ENCODE measurements around the gene ITGAV. TPM values are rescaled to one million over a fixed set of nuclear protein-coding genes. Genes with fewer than 3 reads are reported as not detected.

ITGAV gene
- total and polyA plus RNA-seq, 2 donors (not counting 3 experiments of a cell fraction or from before 2014, with no cell fraction given) = 61.8 to 131 TPM

- Histone ChIP-seq H4K20me1 (replicated peaks; ENCODE audit: control insufficient read depth, extremely low read depth, insufficient read depth, low read length) (peaks cover 3% of the 10 kb centered on the region), H3K4me3 (replicated peaks in 1 of 3; ENCODE audit: insufficient read depth in 1 of 3, low read depth in 1 of 3, low read length in 3 of 3) (no peak overlapping the region), H2AFZ (ENCODE audit: low read depth, low read length) (no peak overlapping the region), H3K4me1 (ENCODE audit: control insufficient read depth, extremely low read depth, insufficient read depth, low read length) (no peaks in the 10 kb centered on the region), H3K4me2 (ENCODE audit: insufficient read depth, low read length) (no peak overlapping the region), H3K36me3 (ENCODE audit: control insufficient read depth in 2 of 2, extremely low read depth in 1 of 2, insufficient read depth in 2 of 2, low read length in 2 of 2) (peaks cover 3 to 4% of the 10 kb centered on the region in 2 experiments), H3K27me3 (ENCODE audit: control insufficient read depth in 2 of 2, insufficient read depth in 2 of 2, low read length in 2 of 2) (no peaks in the 10 kb centered on the region), H3K9me1 (replicated peaks; ENCODE audit: control insufficient read depth, extremely low read depth, insufficient read depth, low read length) (no peaks in the 10 kb centered on the region), H3K79me2 (ENCODE audit: control insufficient read depth, insufficient read depth, low read length) (peaks cover 54% of the 10 kb centered on the region), H3K9me3 (replicated peaks; ENCODE audit: control insufficient read depth, insufficient read depth, low read length) (no peaks in the 10 kb centered on the region), H3K9ac (replicated peaks; ENCODE audit: extremely low read depth, insufficient read depth, low read length) (no peak overlapping the region), H3K27ac (ENCODE audit: insufficient read depth, low read depth, low read length) (no peak overlapping the region)
- POLR2A ChIA-PET = no interaction called here
- intact Hi-C loops (cut with micrococcal nuclease) (loop anchor here (5.0 kb wide), 1 partner anchor 1220 kb away; no protein-coding TSS in a partner anchor), dilution Hi-C loops (cut with MboI; ENCODE audit: extremely low pct_ligation_motif_present, low sequenced_read_pairs) (no loop called here)
- DNase-seq (ENCODE audit: low read depth, low spot score) = no peak
- TF ChIP-seq JUN (IDR thresholded peaks at IDR 0.05; ENCODE audit: borderline replicate concordance, insufficient read depth, insufficient read length, low read depth) = no peak
- TF ChIP-seq CTCF (IDR thresholded peaks at IDR 0.05; ENCODE audit: extremely low read depth in 1 of 2, insufficient read depth in 1 of 2, low read depth in 1 of 2, low read length in 2 of 2) = no peak
- no peak for TF ChIP-seq POLR2A (IDR thresholded peaks at IDR 0.05; ENCODE audit: low read depth, low read length)
- no peak for TF ChIP-seq FOS (IDR thresholded peaks at IDR 0.05; ENCODE audit: borderline replicate concordance, insufficient read depth, low read length)
- TF ChIP-seq MAX (IDR thresholded peaks at IDR 0.05; ENCODE audit: insufficient read depth, insufficient read length) = no peak
- TF ChIP-seq GATA2 (IDR thresholded peaks at IDR 0.05; ENCODE audit: insufficient read depth, insufficient read length, low read depth, low read length) = no peak
- TF ChIP-seq EZH2 (IDR thresholded peaks at IDR 0.05; ENCODE audit: borderline replicate concordance, low read depth, low read length, severe bottlenecking) = no peak
- TF ChIP-seq MYC (IDR thresholded peaks at IDR 0.05; ENCODE audit: low read depth, low read length) = no peak
- no peak for TF ChIP-seq POLR2AphosphoS5 (IDR thresholded peaks at IDR 0.05; ENCODE audit: insufficient read depth, low read depth, low read length)
- FAIRE-seq = no peak
- CTCF ChIA-PET = interaction anchor here (1.2 kb wide), 1 partner anchor 114 kb away, joined by 3 read pairs; no protein-coding TSS in a partner anchor
- no TSS peak for BruUV-seq (replicated peaks)
These were observed 27.9 kb downstream of the ITGAV start for GRCh38 chr2:186617771-186618170.
